Kidney glomerular epithelial cell (primary cell): ENCODE results near the gene GPR31.
"Not testable (repeated sequence)": the region's sequence is repeated elsewhere in the genome, so short reads cannot be mapped to it uniquely, and the experiment has no call there.

Experiments used
- DNase-seq: peaks from one replicate; lab custom pipeline; 2025; lab: John Stamatoyannopoulos, UW

GPR31 gene

DNA sequence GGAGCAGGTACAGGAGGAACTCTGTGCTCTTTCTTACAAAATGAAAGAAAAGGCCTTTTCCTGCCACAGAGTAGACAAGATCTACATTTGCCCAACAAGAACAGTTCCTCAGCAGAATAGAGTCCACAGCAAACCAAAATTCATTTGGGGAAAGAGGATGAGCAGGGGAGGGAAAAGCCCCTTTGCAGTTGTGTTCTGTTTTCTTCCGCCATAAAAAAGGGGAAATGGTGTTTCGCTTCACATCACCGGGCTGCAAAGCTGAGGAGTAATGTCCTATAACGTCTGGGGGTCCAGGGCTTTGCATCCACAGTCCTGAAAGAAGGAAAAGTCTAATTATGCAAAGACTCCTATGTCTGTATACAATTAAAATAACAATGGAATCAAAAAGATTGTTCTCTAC, at the start of gene GPR31:
GPR31 (minus strand) TSS at position 118 of the 400 bp plus-strand sequence. CDS start 149 bp downstream, outside the sequence.
- no peak for DNase-seq

GRCh38 chr6:167207527-167207926, 49.7 kb upstream of the GPR31 start:
- no peak for DNase-seq

DNA sequence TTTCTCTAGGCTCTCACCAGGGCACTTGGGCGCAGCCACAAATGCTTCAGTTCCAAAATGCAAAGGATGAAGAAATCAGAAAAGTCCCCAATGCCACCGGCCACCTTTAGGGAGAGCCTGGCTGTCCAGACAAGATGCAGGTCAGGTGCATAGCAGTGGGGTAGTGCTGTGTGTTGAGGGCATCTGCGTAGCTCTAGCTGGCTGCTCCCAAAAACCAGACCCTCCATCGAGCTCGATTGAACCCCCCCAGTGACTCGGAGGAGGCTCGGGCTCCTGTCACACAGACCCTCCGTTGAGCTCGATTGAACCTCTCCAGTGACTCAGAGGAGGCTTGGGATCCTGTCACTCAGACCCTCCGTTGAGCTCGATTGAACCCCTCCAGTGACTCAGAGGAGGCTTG, 47.5 kb upstream of the GPR31 start:
- not testable (repeated sequence) for DNase-seq

GRCh38 chr6:167204059-167204348, 46.2 kb upstream of the GPR31 start:
- not testable (repeated sequence) for DNase-seq

DNA sequence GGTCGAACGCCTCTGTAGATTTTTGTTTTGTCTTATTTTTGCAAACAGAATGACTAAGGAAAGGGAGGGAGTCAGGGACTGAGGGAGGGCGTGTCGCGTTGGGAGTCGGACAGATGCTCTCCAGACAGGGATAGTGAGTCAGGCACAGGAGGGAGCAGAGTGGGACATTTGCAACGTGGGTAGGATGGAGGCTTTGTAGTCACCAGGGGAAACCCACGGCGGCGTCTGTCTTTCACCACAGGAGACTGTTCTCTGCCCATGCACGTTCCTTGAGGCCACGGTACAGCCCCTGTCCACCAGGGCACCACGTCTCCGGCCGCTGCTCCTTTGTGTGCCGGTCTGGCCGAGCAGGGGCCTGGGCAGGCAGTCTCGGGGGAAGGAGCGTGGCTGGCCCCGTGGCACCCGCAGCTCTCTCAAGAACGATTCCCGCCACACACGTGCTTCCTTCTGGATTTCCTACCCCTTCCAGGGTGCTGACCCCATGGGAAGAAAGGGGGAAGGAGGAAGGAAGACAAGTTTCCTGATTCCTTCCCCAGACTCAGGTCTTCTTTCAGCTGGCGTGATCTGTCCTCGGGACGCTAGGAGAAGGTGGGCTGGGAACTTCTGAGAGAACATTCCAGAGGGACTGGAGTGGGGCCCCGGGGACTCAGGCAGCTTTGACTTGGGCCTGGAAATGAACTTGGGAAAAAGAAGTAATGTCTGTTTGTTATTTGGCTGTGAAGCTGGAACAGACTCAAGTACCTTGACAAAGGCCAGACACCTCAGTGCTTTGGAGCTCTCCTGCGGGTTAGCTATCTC, 45.7 kb upstream of the GPR31 start:
- not testable (repeated sequence) for DNase-seq

GRCh38 chr6:167202613-167203012, 44.8 kb upstream of the GPR31 start:
- DNase-seq = not testable (repeated sequence)

GRCh38 chr6:167200806-167201205, 43.0 kb upstream of the GPR31 start:
- no peak for DNase-seq

- DNase-seq = not testable (repeated sequence)
These were observed 38.3 kb upstream of the GPR31 start for GRCh38 chr6:167195941-167196610.

DNA sequence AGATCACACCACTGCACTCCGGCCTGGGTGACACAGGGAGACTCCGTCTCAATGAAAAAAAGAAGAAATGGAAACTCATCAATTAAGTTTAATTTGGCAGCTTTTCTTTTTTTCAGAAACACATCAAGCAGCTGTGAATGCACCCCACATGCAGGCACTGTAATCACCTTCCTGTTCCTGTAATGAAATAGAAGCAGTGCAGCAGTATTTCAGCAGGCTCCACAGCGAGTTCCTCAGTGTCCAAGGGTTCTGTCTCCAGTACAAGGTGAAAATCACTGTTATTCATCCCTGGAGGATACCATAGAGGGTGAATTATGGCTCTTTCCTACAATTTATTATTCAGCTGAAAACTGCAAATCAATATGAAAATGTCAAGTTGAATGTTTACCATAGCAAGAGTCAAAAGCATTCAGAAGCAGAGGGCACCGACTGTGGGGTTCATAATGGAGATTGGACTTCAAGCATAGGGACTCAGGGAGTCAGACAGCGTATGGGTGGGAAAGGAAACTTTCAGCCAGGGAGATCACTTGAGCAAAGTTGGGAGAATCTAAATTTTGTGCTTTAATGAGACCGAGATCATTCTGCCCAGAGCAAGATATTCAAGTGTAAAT, 35.8 kb upstream of the GPR31 start:
- not testable (repeated sequence) for DNase-seq

DNA sequence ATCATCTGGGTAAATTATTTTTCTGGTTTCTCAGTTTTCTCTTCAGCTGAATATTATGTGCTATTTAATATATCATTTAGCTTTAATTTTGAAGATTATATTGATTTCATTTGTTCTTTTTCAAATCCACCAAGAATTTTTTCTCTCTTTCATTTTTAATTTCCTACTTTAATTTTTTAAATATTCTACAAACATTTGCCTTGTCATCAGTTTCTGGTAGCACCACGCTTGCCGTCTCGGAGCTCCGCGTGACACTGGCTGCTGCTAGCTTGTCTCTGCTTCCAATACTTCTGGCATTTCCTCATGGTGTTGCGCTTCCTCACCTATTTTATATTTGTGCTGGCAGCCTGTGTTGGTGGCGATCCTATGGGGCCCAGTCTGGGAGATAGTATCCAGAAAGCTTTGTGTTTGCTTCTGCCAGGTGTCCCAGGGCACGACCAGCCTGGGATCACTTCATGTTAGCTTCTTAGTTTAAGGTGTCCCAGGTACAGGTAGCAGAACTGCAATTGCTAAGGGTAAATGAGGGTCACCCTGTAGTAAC, 33.3 kb upstream of the GPR31 start:
- DNase-seq = not testable (repeated sequence)

DNA sequence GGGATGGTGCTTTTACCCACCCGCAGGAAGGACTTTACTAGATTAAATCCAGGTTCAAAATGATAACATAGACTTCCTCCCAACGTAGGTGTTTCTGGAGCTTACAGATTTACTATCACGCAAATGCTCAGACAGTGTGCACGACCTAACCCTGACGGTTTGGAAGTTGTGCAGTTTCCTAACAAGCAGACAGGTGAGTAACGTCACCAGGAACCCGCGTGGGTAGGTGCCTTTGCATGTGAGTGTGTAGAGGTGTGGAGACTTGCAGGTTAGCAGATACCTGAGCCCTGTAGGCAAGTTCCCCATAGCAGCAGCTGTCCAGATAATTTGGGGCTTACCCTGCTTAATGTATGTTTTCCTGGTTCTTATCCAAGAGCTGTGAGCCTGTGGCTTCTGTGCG, 29.5 kb upstream of the GPR31 start:
- not testable (repeated sequence) for DNase-seq

DNA sequence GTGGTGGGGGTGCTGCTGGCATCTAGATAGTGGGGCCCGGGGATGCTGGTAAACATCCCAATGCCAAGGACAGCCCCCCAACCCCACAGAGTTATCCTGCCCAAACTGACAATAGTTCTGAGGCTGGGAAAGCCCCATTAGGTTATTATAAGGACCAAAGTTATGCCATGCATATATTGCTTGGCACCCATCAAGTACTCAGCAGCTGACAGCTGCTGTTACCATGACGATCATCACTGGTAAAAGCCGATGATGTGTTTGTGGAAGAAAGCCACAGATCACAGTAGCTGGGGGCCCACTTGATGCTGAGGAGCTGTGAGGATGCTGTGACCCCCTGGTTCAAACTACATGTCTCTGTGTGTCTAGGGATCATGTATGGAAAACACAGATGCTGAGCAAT, 27.3 kb upstream of the GPR31 start:
- DNase-seq = not testable (repeated sequence)

DNA sequence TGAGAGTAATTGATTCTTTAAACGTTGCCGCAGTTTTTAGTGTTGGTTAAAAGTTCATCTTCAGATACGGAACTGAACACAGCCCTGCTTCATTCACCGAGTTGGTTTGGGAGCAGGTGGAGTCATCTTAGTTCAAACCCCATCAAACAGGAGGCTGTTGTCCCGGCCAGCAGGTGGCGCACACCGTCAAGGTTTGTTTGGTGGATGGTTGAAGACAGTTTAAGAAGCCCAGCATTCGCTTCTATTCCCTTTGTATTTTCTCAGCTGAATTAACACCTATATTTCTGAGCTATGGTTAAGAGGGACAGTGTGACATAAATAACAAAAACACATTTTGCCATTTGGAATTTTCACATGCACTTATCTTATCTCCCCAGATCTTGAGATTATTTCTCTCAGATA, 25.1 kb upstream of the GPR31 start:
- DNase-seq = not testable (repeated sequence)

- not testable (repeated sequence) for DNase-seq
These were observed 23.6 kb upstream of the GPR31 start for GRCh38 chr6:167181351-167181750.

GRCh38 chr6:167180086-167180485, 22.3 kb upstream of the GPR31 start:
- DNase-seq = not testable (repeated sequence)

DNA sequence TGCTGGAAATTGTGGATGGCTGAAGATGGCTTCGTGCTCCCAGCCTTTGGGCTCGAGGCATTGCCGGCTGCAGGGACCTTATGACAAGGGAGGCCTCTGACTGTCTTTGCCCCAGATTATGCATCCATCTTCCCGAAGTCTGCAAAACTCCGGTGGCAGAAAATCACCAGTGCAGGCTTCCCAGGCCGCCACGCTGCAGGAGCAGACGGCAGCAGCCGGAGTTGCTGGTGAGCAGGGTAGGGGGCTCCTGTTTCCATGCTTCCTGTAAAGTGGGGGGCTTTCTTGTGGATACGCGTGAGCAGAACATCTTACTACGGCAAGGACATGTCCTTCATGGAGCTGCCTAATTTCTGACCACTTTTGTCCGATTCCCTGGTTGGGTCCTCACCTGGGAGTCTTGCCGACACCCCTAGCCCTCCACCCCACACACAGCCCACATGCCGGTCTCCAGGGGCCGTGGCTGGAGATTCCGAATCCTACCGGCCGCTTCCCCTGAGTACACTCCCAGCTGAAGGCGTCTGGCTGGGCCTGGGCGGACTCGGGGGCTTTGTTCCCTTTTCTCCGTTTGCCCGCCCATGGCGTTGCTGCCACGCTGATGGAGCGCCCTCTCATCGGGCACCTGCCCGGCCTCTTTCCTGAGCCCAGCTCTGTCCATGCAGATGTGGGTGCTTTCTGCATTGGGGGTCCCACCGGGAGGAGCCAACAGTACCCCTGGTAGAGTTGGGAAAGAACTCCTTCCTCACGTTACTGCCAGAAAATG, 21.3 kb upstream of the GPR31 start:
- DNase-seq = not testable (repeated sequence)

DNA sequence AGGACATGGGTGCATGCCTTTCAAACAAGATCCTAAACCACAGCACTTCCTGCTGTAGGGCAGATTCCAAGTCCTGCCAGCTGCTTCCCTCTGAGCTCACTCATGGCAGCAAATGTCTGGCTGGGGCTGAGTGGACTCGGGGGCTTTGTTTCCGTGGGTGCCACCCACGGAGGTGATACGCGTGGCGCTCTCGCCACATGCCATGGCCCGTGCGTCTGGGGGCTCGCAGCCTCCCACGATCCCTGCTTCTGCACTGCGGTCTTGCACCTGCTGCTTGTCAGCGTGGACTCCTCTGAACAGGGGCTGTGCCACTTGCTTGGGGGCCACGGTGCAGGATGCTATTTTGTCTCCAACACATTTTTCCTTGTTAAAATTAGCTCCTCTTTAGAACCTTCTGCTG, 19.5 kb upstream of the GPR31 start:
- DNase-seq = not testable (repeated sequence)

DNA sequence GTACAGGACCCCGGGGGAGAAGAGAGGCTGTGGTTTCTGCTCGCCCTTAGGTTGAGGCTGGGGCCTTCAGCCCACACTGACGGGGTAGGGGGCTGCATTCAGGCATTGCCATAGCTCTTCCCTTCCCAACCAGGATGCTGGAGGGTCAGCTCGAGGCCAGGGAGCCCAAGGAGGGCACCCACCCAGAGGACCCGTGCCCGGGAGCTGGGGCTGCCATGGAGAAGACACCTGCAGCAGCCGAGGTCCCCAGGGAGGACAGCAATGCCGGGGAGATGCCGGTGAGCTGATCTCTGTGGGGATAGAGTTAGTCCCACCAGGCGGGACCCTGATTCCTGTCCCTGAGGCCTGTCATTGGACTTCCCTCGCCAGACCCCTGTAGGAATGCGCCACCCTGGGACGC, 14.2 kb upstream of the GPR31 start:
- not testable (repeated sequence) for DNase-seq

DNA sequence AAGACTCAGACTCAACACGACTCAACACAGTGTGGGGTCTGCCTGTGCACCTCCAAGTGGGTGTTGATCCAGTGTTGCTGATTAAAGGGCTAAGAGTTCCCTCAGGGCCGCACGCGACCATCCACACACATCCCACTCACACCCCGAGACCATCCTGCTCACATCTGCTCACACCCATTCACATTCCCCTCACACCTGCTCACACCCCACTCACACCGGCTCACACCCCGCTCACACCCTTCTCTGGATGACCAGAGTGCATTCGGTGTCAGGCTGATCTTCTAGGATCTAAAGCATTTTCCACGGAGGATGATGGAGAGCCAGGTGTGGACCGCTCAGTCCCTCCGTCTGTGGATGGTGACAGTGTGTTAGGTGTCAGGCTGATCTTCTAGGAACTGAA, 13.5 kb upstream of the GPR31 start:
- DNase-seq = not testable (repeated sequence)

GRCh38 chr6:167169867-167170266, 12.1 kb upstream of the GPR31 start:
- not testable (repeated sequence) for DNase-seq

- DNase-seq = not testable (repeated sequence)
These were observed 10.5 kb upstream of the GPR31 start for GRCh38 chr6:167168296-167168695.

DNA sequence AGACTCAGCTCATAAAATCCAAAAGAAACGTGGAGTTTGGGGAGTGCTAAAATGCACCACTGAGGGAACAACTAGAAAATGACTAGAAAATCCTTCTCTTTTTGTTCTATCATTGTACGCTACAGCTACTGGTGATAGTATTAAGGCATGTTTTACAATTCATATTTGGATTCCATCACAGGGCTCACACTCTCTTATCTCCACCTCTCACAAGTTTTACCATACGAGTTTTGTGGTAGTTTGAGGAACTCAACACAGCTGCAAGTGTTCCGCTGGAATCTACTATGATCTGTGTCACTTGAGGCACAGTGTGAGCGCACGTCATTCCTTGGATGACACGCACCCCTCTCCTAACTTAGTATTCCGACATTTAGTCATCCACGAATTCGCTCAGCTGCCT, 9.9 kb upstream of the GPR31 start:
- DNase-seq = not testable (repeated sequence)
